ENCODE data around the gene PPM1F.

GRCh38 chr22:21968452-21969129 is 15.9 kb upstream of the PPM1F start:
- TF ChIP-seq CTCF (IDR thresholded peaks at IDR 0.05) (no peak), POLR2A (IDR thresholded peaks at IDR 0.05) (no peak)

All from Peyer's patch (tissue), 4 donors.